ENCODE measurements around the gene SLK.

SLK gene

GRCh38 chr10:104056619-104057273 lies 89.8 kb downstream of the SLK start:
- no peak for DNase-seq

GRCh38 chr10:104057717-104058116 lies 90.8 kb downstream of the SLK start:
- no peak for DNase-seq

- no peak for DNase-seq
These were observed 92.4 kb downstream of the SLK start for GRCh38 chr10:104059364-104059763.

- no peak for DNase-seq
These were observed 94.3 kb downstream of the SLK start for GRCh38 chr10:104061196-104061595.

GRCh38 chr10:104065748-104066147 lies 98.8 kb downstream of the SLK start:
- DNase-seq: no peak

- no peak for DNase-seq
These were observed 100.0 kb downstream of the SLK start for GRCh38 chr10:104066945-104067344.

- no peak for DNase-seq
These were observed 100.6 kb downstream of the SLK start for GRCh38 chr10:104067525-104067924.

GRCh38 chr10:104069613-104070012 lies 102.7 kb downstream of the SLK start:
- no peak for DNase-seq

GRCh38 chr10:104072786-104073185 lies 105.8 kb downstream of the SLK start:
- DNase-seq: no peak

- DNase-seq: no peak
These were observed 107.6 kb downstream of the SLK start for GRCh38 chr10:104074505-104074904.

GRCh38 chr10:104076743-104077160 lies 109.8 kb downstream of the SLK start:
- no peak for DNase-seq

GRCh38 chr10:104077247-104077646 lies 110.3 kb downstream of the SLK start:
- DNase-seq: no peak

- DNase-seq: no peak
These were observed 110.8 kb downstream of the SLK start for GRCh38 chr10:104077663-104078151.

Measured in GF-D8 (cell line).